HG03280 (cell line): ENCODE measurements around the gene SCGB1A1.

ENCODE experiments used
- ATAC-seq: cut with Tn5 transposase; IDR thresholded peaks from one replicate; pipeline ENCODE4 v1.9.1; 2021; ENCODE audit warnings: mild to moderate bottlenecking, moderate library complexity; ENCODE audit not compliant: unreplicated experiment

Gene SCGB1A1

DNA sequence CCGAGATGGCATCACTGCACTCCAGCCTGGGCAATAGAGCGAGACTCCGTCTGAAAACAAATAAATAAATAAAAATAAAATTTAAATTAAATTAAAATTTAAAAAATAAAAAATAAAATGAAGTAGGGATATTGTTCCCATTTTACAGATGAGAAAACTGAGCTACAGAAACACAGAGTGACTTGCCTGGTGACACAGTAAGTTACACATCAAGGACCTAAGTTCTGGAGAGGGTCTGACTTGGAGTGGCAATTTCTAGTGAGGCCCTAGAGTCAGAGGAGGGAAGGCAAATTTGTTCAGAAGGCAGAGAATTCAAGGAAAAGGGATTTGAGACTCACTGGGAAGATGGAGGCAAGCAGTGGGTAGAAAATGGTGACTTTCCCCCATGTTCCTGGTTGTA, 2.0 kb downstream of the SCGB1A1 start:
- no peak for ATAC-seq

DNA sequence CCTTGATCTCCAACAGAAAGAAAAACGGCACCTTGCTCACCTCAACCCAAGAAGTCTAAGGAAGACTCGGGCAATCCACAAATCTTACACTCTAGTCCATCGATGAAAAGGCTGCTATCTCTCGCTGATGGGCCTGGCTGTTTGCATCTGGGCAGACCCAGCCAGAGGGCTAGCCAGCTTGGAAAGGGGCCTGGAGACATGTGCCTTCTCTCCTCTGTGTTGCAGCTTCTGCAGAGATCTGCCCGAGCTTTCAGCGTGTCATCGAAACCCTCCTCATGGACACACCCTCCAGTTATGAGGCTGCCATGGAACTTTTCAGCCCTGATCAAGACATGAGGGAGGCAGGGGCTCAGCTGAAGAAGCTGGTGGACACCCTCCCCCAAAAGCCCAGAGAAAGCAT, 3.2 kb downstream of the SCGB1A1 start:
- no peak for ATAC-seq

DNA sequence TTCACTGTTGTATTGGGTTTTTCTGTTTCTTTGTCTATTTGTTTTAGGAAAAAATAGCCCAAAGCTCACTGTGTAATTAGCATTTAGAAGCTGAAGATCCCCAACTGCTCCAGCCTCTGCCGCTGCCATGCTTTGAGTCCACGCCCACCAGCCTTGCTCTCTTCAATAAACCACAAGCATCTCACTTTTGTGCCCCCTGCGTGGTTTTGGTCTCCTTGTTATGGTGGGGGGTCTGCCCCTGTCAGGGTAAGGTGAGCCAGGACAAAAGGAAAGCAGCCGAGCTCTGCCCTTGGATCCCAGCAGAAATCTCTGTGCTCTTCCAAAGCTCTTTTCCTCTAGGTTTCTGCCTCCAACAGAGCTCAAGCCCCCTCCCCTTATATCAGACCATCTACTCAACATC, 4.2 kb downstream of the SCGB1A1 start:
- ATAC-seq: no peak

DNA sequence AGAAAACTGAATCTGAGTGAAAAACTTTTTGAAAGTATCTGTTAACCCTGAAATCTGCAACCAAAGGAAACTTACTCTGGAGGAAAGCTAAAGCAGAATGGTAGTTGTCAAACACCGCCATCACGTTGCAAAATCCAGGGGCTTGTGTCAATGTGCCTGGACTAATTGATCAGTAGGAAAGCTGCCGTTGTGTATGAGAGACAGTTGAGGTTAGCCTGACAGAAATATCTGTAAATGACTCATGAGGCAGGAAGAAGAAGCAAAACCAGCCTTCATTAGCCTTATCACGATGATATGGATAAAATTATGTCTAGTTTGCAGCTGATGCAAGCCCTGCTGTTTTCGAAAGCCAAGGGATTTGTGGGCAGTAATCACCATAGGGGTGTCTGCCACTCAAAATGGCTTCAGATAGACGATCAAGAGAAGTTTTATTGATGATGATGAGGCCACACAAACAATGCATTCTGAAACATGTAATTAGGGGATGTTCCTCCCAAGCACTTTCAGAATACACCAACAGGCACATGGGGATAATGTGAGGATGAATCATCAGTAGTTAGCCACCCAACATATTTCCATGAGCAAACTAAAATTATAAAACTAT, 8.9 kb downstream of the SCGB1A1 start:
- no peak for ATAC-seq

DNA sequence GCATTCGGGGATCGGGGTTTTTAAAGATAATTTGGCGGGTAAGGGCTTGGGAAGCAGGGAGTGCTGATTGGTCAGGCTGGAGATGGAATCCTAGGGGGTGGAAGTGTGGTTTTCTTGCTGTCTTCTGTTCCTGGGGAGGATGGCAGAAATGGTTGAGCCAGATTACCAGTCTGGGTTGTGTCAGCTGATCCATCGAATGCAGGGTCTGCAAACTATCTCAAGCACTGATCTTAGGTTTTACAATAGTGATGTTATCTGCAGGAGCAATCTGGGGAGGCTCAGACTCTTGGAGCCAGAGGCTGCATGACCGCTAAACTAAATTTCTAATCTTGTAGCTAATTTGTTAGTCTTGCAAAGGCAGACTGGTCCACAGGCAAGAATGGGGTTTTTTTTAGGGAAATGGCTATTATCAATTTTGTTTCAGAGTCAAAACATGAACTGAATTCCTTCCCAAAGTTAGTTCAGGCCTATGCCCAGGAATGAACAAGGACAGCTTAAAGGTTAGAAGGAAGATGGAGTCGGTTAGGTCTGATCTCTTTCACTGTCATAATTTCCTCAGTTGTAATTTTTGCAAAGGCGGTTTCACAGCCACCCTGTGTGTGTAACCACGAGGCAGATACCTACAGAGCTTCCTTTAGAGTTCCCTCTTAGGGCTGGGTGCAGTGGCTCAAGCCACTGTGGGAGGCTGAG, 10.2 kb downstream of the SCGB1A1 start:
- no peak for ATAC-seq

DNA sequence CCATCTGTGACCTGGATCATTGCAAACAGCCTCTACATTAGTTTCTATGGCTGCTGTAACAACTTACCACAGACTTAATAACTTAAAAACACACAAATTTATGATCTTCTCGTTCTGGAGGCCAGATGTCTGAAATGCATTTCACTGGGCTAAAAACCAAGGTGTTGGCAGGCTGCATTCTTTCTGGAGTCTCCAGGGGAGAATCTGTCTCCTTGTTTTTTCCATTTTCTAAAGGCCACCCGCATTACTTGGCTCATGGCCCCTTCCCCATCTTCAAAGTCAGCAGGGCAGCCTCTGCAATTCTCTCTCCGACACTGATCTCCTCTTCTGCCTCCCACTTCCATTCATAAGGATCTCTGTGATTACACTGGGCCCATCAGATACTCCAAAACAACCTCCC, 11.6 kb downstream of the SCGB1A1 start:
- no peak for ATAC-seq

DNA sequence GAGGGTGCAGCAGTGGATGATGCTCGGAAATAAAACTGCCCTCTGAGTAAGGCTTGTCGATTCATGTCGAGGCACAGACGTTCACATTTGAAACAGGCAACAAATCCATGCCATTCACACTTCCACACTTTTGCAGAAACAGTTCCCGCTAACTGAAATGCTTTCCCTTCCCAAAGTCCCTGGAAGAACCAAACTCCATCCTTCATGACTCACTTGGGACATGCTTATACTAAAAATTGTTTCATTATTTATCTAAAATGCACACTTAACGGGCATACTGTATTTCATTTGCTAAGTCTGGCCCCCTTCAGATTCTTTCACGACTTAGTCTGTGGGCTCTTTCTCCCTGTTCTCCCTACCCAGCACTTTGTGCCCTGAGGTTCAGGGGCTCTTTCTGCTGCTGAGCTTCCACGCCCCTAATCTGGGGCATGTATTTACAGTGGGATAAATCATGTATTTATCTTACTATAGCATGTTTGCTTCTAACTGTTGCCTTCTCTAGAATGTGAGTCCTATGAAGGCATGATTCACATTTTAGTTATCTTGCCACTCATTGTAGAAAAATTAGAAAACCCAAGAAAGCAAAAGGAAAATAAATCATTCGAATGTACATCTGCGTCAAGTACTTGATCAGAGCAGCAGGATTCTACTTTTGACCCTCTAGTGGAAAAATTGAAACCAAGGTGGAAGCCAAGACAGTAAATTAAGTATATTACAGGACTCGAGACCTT, 12.5 kb downstream of the SCGB1A1 start:
- no peak for ATAC-seq

DNA sequence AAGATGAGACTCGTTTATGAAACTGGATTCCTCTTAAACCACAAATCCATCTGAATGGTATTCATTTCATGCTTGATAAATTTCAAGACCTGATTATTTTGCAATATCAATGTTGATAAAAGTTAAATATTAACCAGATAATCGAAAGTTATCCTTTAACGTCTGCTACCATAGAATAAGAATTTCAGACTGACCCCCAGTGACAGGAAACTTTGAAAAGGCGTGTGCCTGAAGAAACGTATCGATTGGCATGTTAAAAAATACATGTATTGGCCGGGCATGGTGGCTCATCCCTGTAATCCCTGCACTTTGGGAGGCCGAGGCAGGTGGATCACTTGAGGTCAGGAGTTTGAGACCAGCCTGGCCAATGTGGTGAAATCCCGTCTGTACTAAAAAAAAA, 13.9 kb downstream of the SCGB1A1 start:
- ATAC-seq: no peak

DNA sequence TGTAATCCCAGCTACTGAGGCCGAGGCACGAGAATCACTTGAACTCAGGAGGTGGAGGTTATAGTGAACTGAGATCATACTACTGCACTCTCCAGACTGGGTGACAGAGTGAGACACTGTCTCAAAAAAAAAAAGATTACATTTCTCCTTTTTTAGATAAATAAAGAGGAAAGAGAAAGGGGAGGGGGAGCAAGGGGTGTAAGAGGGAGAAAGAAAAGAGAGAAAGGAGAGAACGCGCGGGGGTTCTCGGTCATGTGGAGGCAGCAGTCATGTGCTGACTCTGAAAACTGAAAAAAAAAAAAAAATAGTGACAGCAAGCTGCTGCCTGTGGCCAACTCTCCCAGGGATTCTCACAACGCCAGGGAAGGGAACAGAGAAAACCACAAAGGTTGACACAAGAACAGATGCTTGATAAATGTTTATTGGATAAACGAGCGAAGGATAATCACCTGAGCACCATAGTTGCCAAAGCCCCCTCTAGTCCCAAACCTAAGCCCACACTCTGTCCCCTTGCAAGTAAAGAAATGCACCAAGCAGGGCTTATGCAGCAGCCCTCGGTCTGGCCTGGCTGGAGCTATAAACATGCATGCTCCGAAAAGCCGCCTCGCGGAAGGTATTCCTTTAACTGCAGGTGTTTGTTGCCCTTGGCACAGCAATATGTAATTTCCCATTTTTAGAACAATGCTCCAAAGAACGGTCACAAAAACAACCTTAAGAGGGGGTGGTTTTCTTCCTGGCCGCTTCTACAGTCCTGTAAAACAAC, 14.5 kb downstream of the SCGB1A1 start:
- ATAC-seq: no peak

DNA sequence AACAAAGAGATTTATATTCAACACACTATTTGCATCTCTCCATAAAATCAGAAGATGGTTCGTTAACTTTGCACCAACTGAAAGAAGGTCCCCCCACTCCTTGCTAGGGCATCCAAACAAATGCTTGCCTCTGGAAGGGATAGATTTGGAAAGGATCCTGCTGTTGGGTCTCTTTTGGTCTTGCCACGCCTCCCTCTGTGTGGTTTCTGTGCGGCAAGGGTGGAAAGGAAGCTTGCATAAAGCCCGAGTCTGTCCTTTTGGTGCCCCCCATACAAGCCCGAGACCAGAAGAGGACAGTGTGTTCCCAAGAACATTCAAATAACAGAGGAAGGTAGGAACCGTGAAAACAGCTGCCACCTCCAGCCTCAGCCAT, 15.1 kb downstream of the SCGB1A1 start:
- ATAC-seq: no peak

DNA sequence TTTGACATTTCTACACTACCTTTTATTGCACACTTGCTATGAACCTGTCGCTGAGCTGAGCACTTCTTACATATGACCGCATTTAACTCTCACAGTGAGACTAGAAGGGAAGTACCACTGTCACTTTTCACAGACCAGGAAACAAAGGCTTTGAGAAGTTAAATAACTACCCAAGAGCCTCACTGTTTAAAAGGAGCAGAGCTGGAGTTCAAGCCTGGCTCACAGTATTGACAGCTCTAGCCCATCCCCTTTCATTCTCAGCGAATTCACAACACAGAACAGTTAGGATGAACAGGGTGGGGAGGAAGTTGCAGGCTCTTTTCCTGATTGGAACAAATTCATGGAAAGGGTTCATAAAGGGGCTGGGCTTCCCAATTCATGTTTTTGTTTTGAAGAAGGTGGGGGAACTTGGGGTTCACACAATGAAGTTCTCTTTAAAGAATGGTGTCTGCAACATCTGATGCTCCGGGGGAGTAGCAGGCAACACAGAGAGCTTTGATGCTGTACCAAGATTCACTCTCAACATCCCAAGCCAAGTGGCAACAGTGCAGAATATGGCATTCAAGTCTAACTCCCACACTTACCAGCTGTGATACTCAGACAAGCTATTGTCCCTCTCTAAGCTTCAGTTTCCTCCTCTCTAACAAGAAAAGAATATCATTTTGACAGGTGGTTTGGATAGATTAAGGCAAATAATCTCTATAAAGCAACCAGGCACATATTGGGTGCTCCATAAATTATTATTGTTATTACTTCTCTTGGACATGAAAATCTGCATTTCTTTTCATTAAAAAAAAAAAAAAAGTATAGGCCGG, 17.2 kb downstream of the SCGB1A1 start:
- ATAC-seq: no peak

DNA sequence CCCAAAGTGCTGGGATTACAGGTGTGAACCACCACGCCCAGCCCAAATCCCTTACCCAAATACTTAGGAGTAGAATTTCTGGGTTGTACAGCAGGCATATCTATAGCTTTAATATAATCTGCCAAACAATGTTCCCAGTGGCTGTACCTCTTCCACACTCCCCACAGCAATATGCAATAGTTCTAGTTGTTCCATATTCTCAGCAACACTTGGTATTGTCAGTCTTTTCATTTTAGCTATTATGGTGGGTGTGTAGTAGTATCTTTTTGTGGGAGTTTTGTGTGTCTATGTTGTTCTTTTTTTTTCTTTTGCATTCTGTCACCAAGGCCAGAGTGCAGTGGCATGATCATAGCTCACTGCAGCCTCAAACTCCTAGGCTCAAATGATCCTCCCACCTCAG, 18.8 kb downstream of the SCGB1A1 start:
- ATAC-seq: no peak

DNA sequence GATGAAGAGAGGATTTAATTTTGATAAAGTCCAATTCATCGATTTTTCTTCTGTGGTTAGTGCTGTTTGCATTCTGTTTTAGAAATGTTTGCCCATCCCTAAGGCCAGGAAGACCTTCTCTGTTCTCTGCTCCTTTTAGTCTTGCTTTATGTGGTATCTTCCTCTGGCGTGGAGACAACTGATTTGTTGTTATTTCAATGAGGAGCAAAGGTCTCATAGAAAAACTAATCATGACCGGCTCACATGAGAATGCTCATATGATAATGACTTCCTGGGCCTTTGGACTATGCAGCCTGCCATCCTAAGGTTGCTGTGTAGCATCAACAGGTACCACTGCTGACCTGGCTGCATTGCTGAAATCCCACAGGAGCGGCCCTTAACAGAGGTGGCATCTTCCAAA, 19.8 kb downstream of the SCGB1A1 start:
- no peak for ATAC-seq

DNA sequence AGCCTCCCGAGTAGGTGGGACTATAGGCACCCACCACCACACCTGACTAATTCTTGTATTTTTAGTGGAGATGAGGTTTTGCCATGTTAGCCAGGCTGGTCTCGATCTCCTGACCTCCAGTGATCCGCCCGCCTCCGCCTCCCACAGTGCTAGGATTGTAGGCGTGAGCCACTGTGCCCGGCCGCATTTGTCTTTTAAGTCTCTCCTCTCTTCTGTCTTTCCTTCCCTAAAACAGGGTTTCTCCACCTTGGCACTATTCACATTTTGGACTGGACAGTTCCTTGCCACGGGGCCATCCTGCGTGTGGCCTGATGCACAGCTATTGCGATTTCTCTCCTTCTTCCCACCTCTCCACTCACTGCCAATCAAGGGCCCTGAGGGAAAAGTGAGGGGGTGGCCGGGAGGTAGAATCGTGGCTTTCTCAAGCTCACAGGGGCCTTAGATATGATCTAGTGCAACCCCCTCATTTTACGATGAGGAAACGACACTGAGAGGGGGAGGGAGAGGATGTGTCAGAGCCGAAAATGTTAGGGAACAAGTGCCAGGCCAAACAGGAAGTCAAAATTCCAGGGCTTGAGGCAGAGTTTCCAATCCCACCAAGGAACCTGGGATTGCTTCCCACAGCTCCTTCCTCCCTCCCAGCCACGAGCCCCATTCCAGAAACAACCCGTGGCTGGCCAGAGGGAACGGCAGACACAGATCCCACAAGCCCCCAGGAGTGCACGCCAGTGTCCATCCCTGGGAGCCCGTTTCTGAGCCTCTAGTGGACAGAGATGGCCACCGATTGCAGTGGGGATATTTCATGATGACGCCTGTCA, 21.2 kb downstream of the SCGB1A1 start:
- ATAC-seq: no peak

DNA sequence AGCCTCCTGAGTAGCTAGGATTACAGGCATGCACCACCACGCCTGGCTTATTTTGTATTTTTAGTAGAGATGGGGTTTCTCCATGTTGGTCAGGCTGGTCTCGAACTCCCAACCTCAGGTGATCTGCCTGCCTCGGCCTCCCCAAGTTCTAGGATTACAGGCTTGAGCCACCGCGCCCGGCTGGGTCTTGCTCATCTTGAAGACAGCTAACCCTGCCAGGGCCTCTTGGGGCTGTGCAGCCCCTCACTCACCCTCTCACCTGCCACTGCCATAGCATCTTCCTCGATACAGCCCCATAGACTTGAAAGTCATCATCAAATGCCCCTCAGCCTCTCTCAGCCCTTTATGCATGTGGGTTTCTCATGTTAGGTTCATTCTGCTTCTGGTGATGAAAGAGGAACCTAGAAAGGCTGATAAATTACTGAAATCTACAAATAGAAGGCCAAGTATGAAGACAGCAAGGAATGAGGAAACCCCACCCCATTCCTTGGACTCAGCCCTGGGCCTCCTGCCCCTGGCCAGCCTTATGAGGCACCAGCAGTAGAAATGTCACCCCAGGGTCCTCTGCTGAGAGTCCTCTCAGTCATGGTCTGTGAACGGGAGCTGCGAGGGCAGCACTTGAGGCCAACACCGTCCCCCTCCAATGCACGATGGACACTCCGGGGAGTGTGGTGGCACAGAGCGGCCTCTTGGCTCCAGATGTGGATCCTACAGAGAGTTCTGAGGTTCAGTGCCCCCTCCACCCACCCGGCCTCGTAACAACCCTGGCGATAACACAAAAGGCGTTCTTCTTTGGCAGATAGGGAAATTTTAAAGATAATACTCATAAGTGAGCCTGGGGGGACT, 24.8 kb downstream of the SCGB1A1 start:
- no peak for ATAC-seq

DNA sequence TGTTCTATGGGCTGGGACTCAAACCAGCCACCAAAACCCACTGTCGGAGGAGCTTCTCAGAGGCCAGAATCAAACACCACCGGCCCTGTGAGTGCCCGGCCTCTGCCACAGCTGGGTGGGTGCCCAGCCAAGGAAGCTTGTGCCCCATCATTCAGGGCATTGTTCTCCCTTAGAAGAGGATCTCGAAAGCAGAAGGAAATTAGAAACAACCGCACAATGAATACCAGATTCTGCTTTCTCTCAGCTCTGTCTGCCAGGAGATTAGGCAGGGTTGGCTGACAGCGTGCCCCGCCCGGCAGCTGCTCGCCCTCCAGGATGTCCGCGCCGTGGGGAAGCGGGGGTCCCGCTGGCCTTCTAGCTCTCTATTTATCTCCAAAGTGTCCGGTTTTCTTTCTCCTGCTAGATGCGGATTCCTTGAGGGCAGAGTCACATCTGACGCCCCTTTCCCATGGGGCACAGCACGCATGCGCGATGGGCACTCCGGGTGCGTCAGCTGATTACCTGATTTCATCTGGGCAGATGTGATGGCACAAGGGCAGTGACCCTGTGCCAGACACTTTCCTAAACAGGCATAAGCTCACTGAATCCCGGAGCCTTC, 25.5 kb downstream of the SCGB1A1 start:
- no peak for ATAC-seq

DNA sequence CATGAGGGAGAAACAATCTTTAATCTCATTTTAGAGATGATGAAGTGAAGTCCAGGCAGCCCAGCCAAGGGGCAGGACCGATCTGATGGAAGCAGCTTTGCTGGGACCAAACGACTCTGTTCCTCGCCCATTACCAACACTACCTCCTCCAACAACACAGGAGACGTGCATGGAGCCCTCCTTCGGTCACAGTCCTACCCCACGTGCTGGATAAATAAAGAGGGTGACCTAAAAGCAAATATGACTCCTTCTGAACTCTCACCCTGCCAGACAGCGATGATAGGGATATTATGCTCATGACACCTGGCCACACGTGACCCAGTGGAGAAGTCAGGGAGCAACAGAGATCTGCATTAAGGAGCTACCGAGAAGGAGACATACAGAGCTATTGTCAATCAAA, 26.0 kb downstream of the SCGB1A1 start:
- no peak for ATAC-seq

DNA sequence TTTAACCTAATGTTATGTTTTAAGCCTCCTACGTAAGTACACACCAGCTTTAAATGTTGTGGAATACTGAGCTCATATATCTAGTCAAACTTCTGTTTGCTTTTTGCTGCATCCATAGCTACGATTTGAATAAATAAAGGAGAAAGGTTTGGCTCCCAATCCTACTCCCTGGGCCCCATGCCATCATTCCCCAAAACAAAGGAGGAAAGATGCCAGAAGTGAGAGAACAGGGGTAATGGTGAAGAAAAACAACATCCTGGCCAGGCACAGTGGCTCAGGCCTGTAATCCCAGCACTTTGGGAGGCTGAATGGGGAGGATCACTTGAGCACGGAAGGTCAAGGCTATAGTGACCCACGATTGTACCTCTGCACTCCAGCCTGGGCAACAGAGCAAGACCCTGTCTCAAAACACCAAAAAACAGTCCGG, 26.5 kb downstream of the SCGB1A1 start:
- ATAC-seq: no peak

DNA sequence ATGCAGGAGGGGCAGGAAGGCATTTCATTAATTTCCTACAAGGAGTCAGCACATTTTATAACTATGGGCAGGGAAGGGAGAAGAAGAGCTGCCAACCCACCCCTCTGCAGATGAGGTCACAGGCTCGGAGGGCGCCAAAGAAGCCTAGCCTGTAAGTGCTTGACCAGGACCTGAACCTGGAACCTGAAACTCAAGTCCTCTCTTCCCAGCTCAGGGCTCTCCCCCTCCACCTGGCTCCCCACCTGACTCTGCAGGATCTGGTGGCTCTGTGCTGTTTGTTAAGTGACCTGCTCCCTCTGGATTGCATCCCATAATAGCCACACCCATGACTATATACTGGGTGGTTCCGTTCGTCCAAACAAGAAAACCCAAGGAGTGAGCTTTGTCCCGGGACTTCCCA, 27.3 kb downstream of the SCGB1A1 start:
- no peak for ATAC-seq
